Activated CD4-positive, alpha-beta T cell treated with anti-CD3 and anti-CD28 coated beads, Interleukin-2, Interleukin-6, amounts not matched to agents 100 ng/mL and 50 ng/mL, durations not matched to agents 16 hours and 8 hours (primary cell): ENCODE results near the gene RGS14.
A peak's percentile ranks its signal among the peaks of the same experiment; 100 is the strongest.

Experiments
- DNase-seq: peaks from one replicate; pipeline ENCODE4 v3.0.0-alpha.2; 2020

Gene RGS14

GRCh38 chr5:177385720-177386119, 28.0 kb downstream of the RGS14 start:
- DNase-seq: no peak

- DNase-seq: no peak
Observed at GRCh38 chr5:177386542-177386941, 28.8 kb downstream of the RGS14 start.

- no peak for DNase-seq
Observed at GRCh38 chr5:177387405-177387804, 29.7 kb downstream of the RGS14 start.

- DNase-seq: no peak
Observed at GRCh38 chr5:177388521-177389052, 30.9 kb downstream of the RGS14 start.

- peak; percentile 74 for DNase-seq
Observed at GRCh38 chr5:177389241-177390169, 31.8 kb downstream of the RGS14 start.

- peak; percentile 94 for DNase-seq
Observed at GRCh38 chr5:177390363-177391300, 32.9 kb downstream of the RGS14 start.

GRCh38 chr5:177392765-177393164, 35.0 kb downstream of the RGS14 start:
- DNase-seq: no peak

- no peak for DNase-seq
Observed at GRCh38 chr5:177393206-177393765, 35.6 kb downstream of the RGS14 start.

GRCh38 chr5:177393990-177394389, 36.3 kb downstream of the RGS14 start:
- no peak for DNase-seq

- no peak for DNase-seq
Observed at GRCh38 chr5:177396078-177396477, 38.4 kb downstream of the RGS14 start.

- no peak for DNase-seq
Observed at GRCh38 chr5:177396807-177397206, 39.1 kb downstream of the RGS14 start.

- DNase-seq: no peak
Observed at GRCh38 chr5:177397875-177398390, 40.2 kb downstream of the RGS14 start.

GRCh38 chr5:177399997-177400868, 42.5 kb downstream of the RGS14 start, which contains the start of gene PFN3:
Gene PFN3 (minus strand): TSS chr5:177400661. CDS start chr5:177400576, 85 bp downstream.
- DNase-seq: no peak

- DNase-seq: peak; percentile 68
Observed at GRCh38 chr5:177402271-177403043, 44.7 kb downstream of the RGS14 start.

GRCh38 chr5:177403102-177403791, 45.5 kb downstream of the RGS14 start:
- peak; percentile 41 for DNase-seq

GRCh38 chr5:177403792-177404640, 46.3 kb downstream of the RGS14 start:
- DNase-seq: peak; percentile 89

GRCh38 chr5:177404641-177405179, 47.0 kb downstream of the RGS14 start:
- DNase-seq: no peak

- DNase-seq: no peak
Observed at GRCh38 chr5:177405312-177405711, 47.6 kb downstream of the RGS14 start.

- DNase-seq: no peak
Observed at GRCh38 chr5:177405805-177406204, 48.1 kb downstream of the RGS14 start.
